Adipose tissue (tissue), 3 donors: ENCODE data around the gene GPHN. TPM values are rescaled to one million over a fixed set of nuclear protein-coding genes. Genes with fewer than 3 reads are reported as not detected.

ENCODE experiments used
- H3K27ac ChIP-seq: one replicate; pipeline ENCODE4 v1.5.1; 2013; ENCODE audit warnings: low read depth, low read length
- WGBS, 3 donors: extraction: QIAGEN DNeasy Blood & Tissue Kit; methylation state at CpG; one replicate each; pipeline ENCODE4 v1.1.7; 2013; 5-methylcytosine and 5-hydroxymethylcytosine counted together
- polyA plus RNA-seq, 3 donors: library from polyadenylated mRNA; stranded (reverse); fragments of 200-250 nt; gene quantifications; one replicate each; pipeline ENCODE4 v1.2.3, GENCODE V29; 2013
- donor health status: healthy with polysubstance abuse.
- donor health status: Bipolar disorder and iron deficiency.
- donor health status: healthy.

GPHN gene
- polyA plus RNA-seq, 3 donors: 13.6 to 17.9 (median 15.6) TPM

DNA sequence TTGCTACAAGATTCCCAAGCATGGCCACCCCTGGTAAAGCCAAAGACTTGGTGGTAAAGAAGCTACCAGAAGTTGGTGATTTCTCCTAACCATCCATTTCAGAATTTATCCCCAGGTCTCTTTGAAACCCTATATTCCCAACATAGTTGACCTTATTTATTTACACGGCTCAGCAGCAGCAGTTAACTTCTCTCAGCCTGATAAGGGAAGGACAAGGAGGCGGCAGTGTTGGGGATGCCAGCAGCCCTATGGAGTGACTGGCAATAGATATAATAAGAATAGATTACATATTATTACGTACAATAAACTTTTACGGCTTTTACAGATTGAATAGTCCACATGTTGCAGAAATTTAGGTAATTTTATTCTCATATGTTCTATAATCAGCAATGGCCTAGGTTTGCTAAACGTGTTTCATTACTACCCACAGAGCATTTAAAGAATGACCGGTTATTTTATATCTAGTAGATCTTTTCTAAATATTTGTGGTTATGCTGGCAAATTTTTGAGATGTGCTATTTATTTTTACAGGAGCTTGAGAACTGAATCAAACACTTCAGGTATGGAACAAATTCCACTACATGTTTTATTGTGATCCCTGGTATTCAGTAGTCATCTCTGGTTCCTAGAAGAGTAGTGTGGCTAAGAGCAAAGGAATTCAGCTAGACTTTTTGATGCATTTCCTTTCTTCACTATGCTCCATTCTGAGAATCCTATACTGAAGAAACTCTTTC is 713.5 kb downstream of the GPHN start:
- WGBS, 3 donors: 65 to 86% (median 85%) methylated on average over 6 of the region's 6 CpGs
- no peak overlapping the region for H3K27ac ChIP-seq

DNA sequence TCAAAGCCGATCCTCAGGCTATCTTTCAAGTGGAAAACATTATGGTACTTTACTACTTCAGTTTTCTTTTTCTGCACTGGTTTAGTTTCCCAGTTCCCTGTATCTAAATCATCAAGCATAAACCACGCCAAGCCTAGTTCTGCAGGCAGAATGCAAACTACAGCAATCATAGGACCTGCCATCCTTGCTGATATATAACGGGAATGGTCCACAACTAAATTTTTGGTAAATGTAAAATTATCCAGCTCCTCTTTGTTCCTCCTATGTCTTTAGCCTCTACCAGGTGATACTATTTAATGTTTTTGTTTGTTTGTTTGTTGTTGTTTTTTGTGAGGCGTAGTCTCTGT is 714.0 kb downstream of the GPHN start:
- WGBS, 3 donors: 88 to 93% (median 91%) methylated on average over 4 of the region's 4 CpGs

DNA sequence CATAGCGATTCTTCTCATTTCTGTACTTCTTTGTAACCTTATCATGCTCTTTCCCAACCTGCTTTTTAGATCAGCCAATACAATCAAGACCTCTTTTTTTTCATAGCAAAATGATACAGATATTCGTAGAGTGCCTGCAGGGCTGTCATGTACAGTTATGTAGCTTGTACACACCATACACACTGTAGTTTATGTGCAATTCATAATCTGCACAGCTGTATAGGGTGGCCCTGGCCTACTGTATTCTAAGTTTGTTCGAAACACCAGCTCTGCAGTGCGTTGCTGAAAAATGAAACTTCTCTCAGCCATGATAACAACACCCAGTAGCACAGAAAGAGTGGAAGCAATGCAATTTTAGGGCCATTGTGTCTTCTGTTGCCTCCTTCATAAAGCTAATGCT is 717.6 kb downstream of the GPHN start:
- no peak overlapping the region for H3K27ac ChIP-seq
- WGBS, 3 donors: 78 to 82% (median 78%) methylated on average over 4 of the region's 4 CpGs

More for the DNA sequence above, 714.0 kb downstream of the GPHN start:
- no peak overlapping the region for H3K27ac ChIP-seq

DNA sequence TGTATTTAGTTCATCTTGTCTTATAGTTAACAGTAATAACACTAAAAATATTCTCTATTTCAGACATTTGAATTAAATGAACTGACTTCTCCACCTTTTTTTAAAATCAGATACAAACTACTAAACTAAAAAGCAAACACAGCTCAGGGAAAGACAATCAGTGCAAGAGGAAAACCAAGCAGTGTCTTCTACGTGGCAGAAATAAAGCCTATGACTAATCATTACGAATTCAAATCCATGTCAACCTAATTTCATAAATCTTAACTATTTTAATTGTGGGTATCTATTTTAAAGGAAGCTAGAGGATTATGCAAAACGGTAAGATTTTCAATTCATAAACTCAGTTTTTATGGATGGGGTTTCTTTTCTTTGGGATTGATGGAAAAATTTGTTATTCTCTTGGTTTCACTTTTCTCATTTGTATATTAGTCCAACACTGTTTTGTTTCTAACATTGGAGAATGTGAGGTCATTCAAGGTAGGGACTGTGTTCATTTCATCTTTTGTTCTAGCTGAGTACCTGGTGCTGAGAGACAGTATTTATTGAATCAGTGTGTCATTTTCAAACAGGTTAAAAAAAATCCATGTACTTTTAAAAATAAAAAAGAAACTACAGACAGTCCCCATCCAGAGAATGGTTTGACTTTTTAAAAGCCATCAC is 720.5 kb downstream of the GPHN start:
- WGBS, 3 donors: 81 to 91% (median 81%) methylated on average over 3 of the region's 3 CpGs
- no peak overlapping the region for H3K27ac ChIP-seq

Other genes with a start within 250 kb of the GPHN start
- under 1 TPM in 1 of 3 donors, not detected in 2; 0.61 TPM for gene CCDC196, start 21.8 kb upstream of the GPHN start, polyA plus RNA-seq